Measurements from ENCODE around the gene PRKCB.

The PRKCB gene

DNA sequence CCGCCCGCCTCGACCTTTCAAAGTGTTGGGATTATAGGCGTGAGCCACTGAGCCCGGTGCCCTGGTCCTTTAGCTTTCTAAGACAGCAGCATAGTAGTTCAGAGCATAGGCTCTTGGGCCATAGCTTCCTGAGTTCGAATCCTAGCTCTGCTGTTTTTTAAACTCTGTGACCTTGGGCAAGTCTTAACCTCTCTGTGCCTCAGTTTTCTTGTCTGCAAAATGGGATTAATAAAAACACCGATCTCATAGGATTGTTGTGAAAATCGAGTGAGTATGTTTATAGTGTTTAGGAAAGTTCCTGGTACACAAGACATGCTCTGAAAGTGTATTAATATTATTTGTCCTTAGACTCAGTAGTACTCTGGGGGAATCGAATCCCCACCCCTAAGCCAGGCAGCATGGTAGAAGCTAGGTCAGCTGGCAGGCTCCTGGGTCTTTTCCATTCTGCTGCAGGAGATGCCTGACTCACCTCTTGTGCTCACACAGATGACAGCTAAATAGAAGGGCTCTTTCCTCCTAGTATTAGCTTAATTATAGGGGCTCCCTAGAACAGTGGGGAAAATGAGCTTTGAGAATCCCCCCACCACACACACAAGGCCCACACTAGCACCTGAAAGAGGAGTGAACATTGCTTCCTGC, 44.1 kb downstream of the PRKCB start:
- Histone ChIP-seq H3K27ac (ENCODE audit: low read depth, low read length) (no peak overlapping the region), H3K9me3 (ENCODE audit: insufficient read depth, low read length) (no peaks in the 10 kb centered on the region), H3F3A (ENCODE audit: insufficient read depth) (0 out of 2 replicates have a peak, but pooled peaks cover 4% of the 10 kb centered on the region), H3K4me3 (ENCODE audit: insufficient read depth, low read length, poor library complexity, severe bottlenecking) (no peak overlapping the region), H3K27me3 (ENCODE audit: low read length) (no peaks in the 10 kb centered on the region), H3K9ac (ENCODE audit: low read length) (no peak overlapping the region), H3K4me2 (ENCODE audit: low read depth, low read length, poor library complexity, severe bottlenecking) (no peak overlapping the region), H2AFZ (ENCODE audit: low read depth, low read length, severe bottlenecking) (no peak overlapping the region), H4K20me1 (ENCODE audit: low read depth, low read length) (no peaks in the 10 kb centered on the region), H3K9me2 (replicated peaks; ENCODE audit: insufficient read depth, low read length) (no peaks in the 10 kb centered on the region), H3K36me3 (ENCODE audit: low read length) (no peaks in the 10 kb centered on the region), H3K79me2 (ENCODE audit: insufficient read depth, low read length) (no peaks in the 10 kb centered on the region)
- no peak for TF ChIP-seq EZH2phosphoT487 (conservative IDR thresholded peaks at IDR 0.05; ENCODE audit: low read length)
- TF ChIP-seq CTCF (IDR thresholded peaks at IDR 0.05; ENCODE audit: insufficient read depth, low read length, poor library complexity, severe bottlenecking), result no peak

DNA sequence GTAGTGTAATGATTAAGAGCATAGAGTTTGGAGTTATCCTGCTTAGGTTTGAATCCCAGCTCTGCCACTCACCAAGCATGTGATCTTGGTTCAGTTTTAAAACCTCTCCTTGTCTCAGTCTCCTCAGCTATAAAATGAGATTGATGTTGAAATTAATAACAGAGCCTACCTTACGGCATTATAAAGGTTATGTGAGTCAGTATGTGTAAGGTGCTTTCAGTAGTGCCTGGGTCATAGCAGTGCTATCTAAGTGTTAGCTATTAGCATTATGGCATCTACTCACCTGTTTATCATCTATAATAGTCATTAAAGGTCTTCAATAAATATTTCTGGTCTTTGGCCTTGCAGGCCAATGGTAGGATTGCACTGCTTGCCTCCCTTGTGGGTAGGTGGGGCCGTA, 53.4 kb downstream of the PRKCB start:
- Histone ChIP-seq H3K79me2 (ENCODE audit: insufficient read depth, low read length) (no peaks in the 10 kb centered on the region), H3K27me3 (ENCODE audit: low read length) (no peaks in the 10 kb centered on the region), H4K20me1 (ENCODE audit: low read depth, low read length) (no peaks in the 10 kb centered on the region), H3F3A (ENCODE audit: insufficient read depth) (no peaks in the 10 kb centered on the region), H3K9me3 (ENCODE audit: insufficient read depth, low read length) (no peaks in the 10 kb centered on the region), H3K9me2 (replicated peaks; ENCODE audit: insufficient read depth, low read length) (no peaks in the 10 kb centered on the region), H3K4me2 (ENCODE audit: low read depth, low read length, poor library complexity, severe bottlenecking) (no peak overlapping the region), H2AFZ (ENCODE audit: low read depth, low read length, severe bottlenecking) (no peak overlapping the region), H3K4me3 (ENCODE audit: insufficient read depth, low read length, poor library complexity, severe bottlenecking) (no peak overlapping the region), H3K27ac (ENCODE audit: low read depth, low read length) (no peak overlapping the region), H3K36me3 (ENCODE audit: low read length) (no peaks in the 10 kb centered on the region), H3K9ac (ENCODE audit: low read length) (no peak overlapping the region)
- TF ChIP-seq EZH2phosphoT487 (conservative IDR thresholded peaks at IDR 0.05; ENCODE audit: low read length) (no peak), CTCF (IDR thresholded peaks at IDR 0.05; ENCODE audit: insufficient read depth, low read length, poor library complexity, severe bottlenecking) (no peak)

GRCh38 chr16:23893986-23894385, 58.2 kb downstream of the PRKCB start:
- no peaks in the 10 kb centered on the region for H3K9me2 ChIP-seq (replicated peaks; ENCODE audit: insufficient read depth, low read length)
- H3K27ac ChIP-seq (ENCODE audit: low read depth, low read length), result no peak overlapping the region

More at GRCh38 chr16:23893986-23894385, 58.2 kb downstream of the PRKCB start:
- Histone ChIP-seq H3K9ac (ENCODE audit: low read length) (no peak overlapping the region), H2AFZ (ENCODE audit: low read depth, low read length, severe bottlenecking) (no peak overlapping the region), H3K4me3 (ENCODE audit: insufficient read depth, low read length, poor library complexity, severe bottlenecking) (no peak overlapping the region), H4K20me1 (ENCODE audit: low read depth, low read length) (no peaks in the 10 kb centered on the region; the same call in 1 of the 2 replicates), H3K36me3 (ENCODE audit: low read length) (no peaks in the 10 kb centered on the region), H3K4me2 (ENCODE audit: low read depth, low read length, poor library complexity, severe bottlenecking) (no peak overlapping the region), H3K27me3 (ENCODE audit: low read length) (no peaks in the 10 kb centered on the region), H3F3A (ENCODE audit: insufficient read depth) (no peaks in the 10 kb centered on the region), H3K9me3 (ENCODE audit: insufficient read depth, low read length) (no peaks in the 10 kb centered on the region), H3K79me2 (ENCODE audit: insufficient read depth, low read length) (no peaks in the 10 kb centered on the region)
- no peak for TF ChIP-seq CTCF (IDR thresholded peaks at IDR 0.05; ENCODE audit: insufficient read depth, low read length, poor library complexity, severe bottlenecking)
- no peak for TF ChIP-seq EZH2phosphoT487 (conservative IDR thresholded peaks at IDR 0.05; ENCODE audit: low read length)

Measured in SU-DHL-6 (cell line).